ENCODE measurements around the gene KDR. TPM values are rescaled to one million over a fixed set of nuclear protein-coding genes. Genes with fewer than 3 reads are reported as not detected.
A peak's percentile ranks its signal among the peaks of the same experiment; 100 is the strongest.

KDR gene
- total and polyA plus RNA-seq, 4 donors: 8.4 to 132 (median 32.5) TPM

DNA sequence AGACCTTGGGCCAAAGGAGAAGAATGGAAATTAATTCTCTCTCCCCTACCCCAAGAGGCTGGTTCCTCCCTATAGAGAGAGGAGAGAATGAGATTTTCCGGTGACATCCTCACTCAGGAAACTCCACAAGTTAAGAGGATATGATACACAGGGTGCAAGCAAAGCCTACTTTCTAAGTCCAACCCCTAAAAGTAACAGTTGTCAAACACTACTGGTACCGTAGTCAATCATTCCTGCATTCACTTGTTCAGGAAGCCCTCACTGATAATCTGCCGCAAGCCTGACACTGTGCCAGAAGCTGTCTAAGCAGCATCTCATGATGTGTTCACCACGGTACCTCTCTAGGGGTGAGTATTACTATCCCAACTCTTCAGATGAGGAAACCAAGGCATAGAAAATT, 41.7 kb downstream of the KDR start:
- peaks cover 0 to 9% (median 4%) of the 10 kb centered on the region in 5 donors for H3K4me1 ChIP-seq (ENCODE audit: control insufficient read depth in 5 of 5, insufficient read depth in 5 of 5, low read length in 5 of 5)
- H3K27me3 ChIP-seq (ENCODE audit: control insufficient read depth in 3 of 3, insufficient read depth in 3 of 3, low read length in 2 of 3): no peaks in the 10 kb centered on the region
- ATAC-seq (ENCODE audit: insufficient read depth, low FRiP score) (no peak), DNase-seq (no peak)
- peaks cover 0 to 2% (median 0%) of the 10 kb centered on the region in 4 donors for H3K9me3 ChIP-seq (ENCODE audit: control insufficient read depth in 4 of 4, insufficient read depth in 3 of 4, low read length in 3 of 4)
- TF ChIP-seq, protein P1, sequence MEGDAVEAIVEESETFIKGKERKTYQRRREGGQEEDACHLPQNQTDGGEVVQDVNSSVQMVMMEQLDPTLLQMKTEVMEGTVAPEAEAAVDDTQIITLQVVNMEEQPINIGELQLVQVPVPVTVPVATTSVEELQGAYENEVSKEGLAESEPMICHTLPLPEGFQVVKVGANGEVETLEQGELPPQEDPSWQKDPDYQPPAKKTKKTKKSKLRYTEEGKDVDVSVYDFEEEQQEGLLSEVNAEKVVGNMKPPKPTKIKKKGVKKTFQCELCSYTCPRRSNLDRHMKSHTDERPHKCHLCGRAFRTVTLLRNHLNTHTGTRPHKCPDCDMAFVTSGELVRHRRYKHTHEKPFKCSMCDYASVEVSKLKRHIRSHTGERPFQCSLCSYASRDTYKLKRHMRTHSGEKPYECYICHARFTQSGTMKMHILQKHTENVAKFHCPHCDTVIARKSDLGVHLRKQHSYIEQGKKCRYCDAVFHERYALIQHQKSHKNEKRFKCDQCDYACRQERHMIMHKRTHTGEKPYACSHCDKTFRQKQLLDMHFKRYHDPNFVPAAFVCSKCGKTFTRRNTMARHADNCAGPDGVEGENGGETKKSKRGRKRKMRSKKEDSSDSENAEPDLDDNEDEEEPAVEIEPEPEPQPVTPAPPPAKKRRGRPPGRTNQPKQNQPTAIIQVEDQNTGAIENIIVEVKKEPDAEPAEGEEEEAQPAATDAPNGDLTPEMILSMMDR (IDR thresholded peaks at IDR 0.05; ENCODE audit: control extremely low read depth, extremely low read depth): no peak
- peaks cover 0 to 5% (median 1%) of the 10 kb centered on the region in 4 donors for H3K36me3 ChIP-seq (ENCODE audit: control insufficient read depth in 4 of 4, insufficient read depth in 4 of 4, low read length in 4 of 4)
- 76 to 77% methylated on average over 4 of the region's 4 CpGs for WGBS, 2 donors
- H3K9ac ChIP-seq (ENCODE audit: insufficient read depth in 1 of 2, low read length in 2 of 2): no peak overlapping the region
- H3K27ac ChIP-seq (ENCODE audit: low read depth in 1 of 2, low read length in 1 of 2): no peak overlapping the region
- no peak overlapping the region for H3K4me3 ChIP-seq

DNA sequence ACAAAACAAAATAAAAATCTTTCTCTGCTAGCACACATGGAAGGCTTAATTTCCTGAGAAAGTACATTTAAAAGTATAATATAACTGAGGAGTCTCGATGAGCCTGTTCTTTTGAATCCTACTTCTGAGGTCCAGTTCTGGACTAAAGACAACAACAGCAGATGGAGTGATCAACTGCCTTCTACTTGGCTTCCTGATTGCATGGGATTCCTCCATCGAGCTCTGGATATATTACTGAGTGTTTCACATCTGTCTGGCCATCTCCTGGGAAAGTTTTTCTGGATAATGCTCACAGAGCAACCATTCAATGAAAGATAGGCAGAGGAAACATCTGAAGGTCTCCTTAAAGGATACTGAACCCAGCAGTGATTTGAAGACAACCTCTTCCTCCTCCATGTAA, 42.6 kb downstream of the KDR start:
- Histone ChIP-seq H3K9me3 (ENCODE audit: control insufficient read depth in 4 of 4, insufficient read depth in 3 of 4, low read length in 3 of 4) (peaks cover 0 to 2% (median 0%) of the 10 kb centered on the region in 4 donors), H3K4me1 (ENCODE audit: control insufficient read depth in 5 of 5, insufficient read depth in 5 of 5, low read length in 5 of 5) (peaks cover 0 to 9% (median 4%) of the 10 kb centered on the region in 5 donors), H3K4me3 (no peak overlapping the region), H3K27ac (ENCODE audit: low read depth in 1 of 2, low read length in 1 of 2) (no peak overlapping the region), H3K36me3 (ENCODE audit: control insufficient read depth in 4 of 4, insufficient read depth in 4 of 4, low read length in 4 of 4) (peaks cover 0 to 5% (median 1%) of the 10 kb centered on the region in 4 donors), H3K9ac (ENCODE audit: insufficient read depth in 1 of 2, low read length in 2 of 2) (no peak overlapping the region), H3K27me3 (ENCODE audit: control insufficient read depth in 3 of 3, insufficient read depth in 3 of 3, low read length in 2 of 3) (no peaks in the 10 kb centered on the region)
- ATAC-seq (ENCODE audit: insufficient read depth, low FRiP score) (no peak), DNase-seq (no peak)
- TF ChIP-seq, protein P1 (IDR thresholded peaks at IDR 0.05; ENCODE audit: control extremely low read depth, extremely low read depth): no peak
- WGBS, 2 donors: 66 to 75% methylated on average over 2 of the region's 2 CpGs

DNA sequence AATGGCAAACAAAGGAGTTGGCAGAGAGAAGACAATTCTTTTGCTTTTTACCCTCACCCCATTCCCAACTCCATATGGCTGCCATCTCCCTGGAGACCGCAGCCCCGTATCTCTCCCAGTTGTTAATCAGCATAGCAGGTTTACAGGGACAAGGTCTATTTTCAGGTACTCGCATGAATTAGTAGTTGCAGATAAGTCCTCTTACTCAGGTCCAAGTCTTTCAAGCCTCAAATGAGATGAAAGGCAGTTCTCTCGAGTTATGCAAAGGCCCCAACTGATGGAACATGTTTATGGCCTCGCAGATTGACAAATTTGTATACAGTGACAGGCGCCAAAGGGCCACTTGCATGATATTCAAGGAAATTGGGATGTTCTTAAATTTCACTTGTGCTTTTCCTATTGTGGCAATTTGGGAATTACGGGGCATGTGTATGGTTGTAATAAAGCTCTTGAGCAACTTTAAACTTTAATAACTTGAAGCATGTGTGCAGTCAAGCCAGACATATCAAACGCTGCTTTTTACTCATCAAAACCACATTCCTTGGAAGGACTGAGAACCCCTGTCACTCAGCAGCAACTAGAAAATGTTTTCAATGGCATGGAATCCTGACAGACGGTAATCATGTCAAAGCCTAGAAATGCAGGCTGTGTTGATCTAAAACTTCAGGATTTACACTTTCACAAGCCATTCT, 45.1 kb downstream of the KDR start:
- no peaks in the 10 kb centered on the region for H3K27me3 ChIP-seq (ENCODE audit: control insufficient read depth in 3 of 3, insufficient read depth in 3 of 3, low read length in 2 of 3)
- TF ChIP-seq, protein P1 (IDR thresholded peaks at IDR 0.05; ENCODE audit: control extremely low read depth, extremely low read depth): no peak
- H3K36me3 ChIP-seq (ENCODE audit: control insufficient read depth in 4 of 4, insufficient read depth in 4 of 4, low read length in 4 of 4): peaks cover 0 to 3% (median under 1%) of the 10 kb centered on the region in 4 donors
- peaks cover 0 to 2% (median 0%) of the 10 kb centered on the region in 5 donors for H3K4me1 ChIP-seq (ENCODE audit: control insufficient read depth in 5 of 5, insufficient read depth in 5 of 5, low read length in 5 of 5)
- H3K27ac ChIP-seq (ENCODE audit: low read depth in 1 of 2, low read length in 1 of 2): peak overlapping the region; percentile 42 to 75
- DNase-seq (no peak), ATAC-seq (ENCODE audit: insufficient read depth, low FRiP score) (no peak)
- no peak overlapping the region for H3K4me3 ChIP-seq
- WGBS, 2 donors: 74 to 83% methylated on average over 9 of the region's 9 CpGs
- H3K9ac ChIP-seq (ENCODE audit: insufficient read depth in 1 of 2, low read length in 2 of 2): no peak overlapping the region
- H3K9me3 ChIP-seq (ENCODE audit: control insufficient read depth in 4 of 4, insufficient read depth in 3 of 4, low read length in 3 of 4): peaks cover 0 to 2% (median 0%) of the 10 kb centered on the region in 4 donors
